GM21367 (cell line): ENCODE measurements around the gene USF3.

Experiments
- ATAC-seq: cut with Tn5 transposase; IDR thresholded peaks from one replicate; pipeline ENCODE4 v1.9.1; 2021; ENCODE audit not compliant: unreplicated experiment

Gene USF3

DNA sequence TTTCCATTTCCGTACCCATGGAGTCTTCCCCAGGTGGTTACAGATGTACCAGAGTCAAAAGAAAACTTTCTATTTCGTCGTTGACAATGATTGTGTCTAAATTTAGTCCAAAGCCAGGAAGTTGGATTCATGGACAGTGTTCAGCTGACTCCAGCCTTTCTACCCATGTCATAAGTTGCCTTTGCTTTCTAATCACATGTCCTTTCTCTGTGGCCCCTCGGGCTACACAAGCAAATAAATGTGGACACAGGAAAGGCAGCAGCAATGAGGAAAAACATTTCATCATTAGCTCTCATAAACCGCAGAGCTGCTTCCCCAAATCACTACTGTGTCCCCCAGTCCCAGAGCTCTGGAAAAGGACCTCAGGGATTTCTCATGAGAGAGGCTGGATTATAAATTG lies 82.0 kb downstream of the USF3 start:
- no peak for ATAC-seq

DNA sequence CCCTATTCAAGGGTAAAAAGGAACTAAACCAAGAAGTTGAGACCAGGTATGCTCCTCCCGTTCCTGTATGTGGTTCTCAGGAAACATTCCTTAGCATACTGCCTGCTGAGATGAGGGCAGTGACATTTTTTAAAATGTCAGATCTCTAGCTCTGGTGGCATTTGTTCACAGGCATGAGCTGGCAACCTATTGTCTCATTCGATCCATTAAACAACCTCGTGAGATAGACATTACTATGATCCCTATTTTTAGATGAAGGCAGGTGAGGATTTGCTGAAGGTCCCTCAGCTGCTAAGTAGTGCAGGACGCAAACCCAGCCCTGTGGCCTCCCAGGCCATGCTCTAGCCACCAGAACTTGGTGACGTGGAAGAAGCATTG lies 89.2 kb downstream of the USF3 start:
- no peak for ATAC-seq

DNA sequence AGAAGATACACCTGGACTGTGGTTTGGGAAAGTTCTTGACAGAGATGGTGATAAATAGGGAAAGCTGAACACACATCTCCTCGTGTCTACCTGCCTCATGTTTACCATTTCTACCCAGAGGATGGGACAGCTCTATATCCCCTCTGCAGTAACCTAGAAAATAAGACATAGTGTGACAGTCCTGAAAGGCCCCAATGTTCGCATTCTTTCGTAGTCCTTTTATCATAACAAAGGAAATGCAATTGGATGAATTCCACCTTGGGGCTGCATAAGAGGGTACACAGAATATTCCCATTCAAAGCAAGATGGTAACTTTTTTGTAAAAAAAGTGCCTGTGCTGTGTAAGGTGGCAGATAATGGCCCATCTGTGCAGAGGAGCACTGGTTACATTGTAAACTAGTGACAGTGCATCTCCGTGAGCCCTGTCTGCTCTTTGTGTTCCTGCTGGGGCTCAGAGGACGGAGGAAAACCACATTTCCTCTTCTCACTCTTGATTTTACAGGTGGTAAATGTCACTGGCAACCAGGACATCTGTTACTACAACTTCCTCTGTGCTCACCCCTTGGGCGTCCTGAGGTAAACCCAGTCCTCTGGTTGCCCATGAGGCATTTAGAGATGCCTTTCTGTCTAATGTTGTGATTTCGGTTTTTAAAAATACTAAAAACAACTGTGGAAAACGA lies 89.8 kb downstream of the USF3 start:
- peak; percentile 99 for ATAC-seq

DNA sequence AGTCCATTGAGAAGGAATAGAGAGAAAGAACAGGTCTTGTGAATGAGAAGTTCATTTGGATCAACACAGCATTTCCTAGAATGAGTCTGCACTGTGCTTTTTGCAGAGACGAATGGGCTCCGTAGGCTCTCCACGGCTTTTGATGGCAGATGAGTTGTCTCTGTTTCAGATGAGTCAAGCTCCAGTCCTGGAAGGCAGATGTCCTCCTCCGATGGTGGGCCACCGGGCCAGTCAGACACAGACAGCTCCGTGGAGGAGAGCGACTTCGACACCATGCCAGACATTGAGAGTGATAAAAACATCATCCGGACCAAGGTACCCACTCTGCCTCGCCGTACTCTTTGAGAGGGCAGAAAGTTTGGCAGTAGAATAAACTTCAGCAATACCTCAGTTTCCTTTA lies 93.6 kb downstream of the USF3 start:
- ATAC-seq, result no peak

DNA sequence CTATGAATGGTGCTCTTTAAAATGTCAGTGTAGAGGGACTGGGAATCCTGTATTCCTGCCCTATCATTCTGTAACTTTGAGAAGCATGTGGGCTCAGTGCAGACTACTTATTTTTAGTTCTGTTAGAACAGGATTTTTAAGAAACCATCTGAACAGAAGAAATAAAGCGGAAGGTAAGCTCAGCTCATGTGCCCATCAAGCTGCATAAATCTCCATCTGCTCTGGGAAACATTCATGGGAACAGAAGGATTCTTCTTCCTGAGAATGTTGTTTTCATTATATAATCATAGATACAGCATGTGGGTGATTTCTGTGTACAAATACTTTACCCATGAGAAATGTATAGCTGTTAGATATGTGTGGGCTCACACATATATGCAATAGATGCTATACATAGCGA lies 94.2 kb downstream of the USF3 start:
- no peak for ATAC-seq

DNA sequence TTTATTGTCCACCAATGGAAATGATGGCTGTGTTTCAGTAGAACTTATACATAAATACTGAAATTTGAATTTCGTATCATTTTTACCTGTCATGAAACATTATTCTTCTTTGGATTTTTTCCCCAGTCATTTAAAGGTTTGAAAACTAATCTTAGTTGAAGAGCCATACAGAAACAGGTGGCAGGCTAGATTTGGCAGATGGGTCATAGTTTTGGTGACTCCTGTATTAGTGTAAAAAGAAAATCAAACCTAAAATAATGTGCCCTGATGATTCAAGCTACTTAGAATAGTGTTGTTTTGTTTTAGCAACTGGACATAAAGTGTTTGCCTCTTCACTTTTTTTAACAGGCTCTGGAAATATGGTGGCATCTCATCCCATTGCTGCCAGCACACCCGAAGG lies 95.2 kb downstream of the USF3 start:
- no peak for ATAC-seq

DNA sequence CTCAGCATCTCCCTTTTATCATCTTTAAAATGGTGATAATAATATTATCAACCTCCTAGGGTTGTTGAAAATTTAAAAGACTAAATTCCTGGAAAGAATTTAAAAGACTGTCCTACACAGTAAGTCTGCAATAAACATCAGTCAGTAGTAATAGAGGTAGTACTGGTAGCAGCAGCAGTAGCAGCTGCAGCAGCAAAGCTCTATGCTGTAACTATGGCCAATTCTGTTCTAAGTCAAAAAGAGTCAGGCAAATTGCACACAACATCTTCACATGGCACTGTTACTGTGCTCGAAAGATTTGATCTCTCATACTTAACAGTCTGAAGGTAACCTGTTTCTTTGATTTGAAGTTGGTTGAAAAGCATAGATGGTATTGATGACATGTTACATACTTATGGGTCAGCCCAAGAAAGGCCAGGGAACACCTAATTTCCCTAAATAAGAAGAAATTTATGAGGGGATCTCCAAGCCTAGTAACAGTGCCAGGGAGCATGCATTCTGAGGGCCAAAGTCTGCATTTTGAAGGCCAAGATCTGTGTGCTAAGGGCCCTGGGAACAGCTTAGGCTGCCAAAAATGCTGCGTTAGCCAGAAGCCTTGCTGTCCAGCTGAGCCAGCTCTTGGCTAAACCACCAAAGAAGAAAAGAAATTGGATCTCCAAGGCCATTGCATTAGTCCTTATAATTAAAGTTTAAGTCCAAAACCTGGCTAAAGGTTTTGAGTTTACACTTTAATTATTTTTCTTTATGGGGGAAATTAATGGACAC lies 95.8 kb downstream of the USF3 start:
- no peak for ATAC-seq
